Measurements from ENCODE around the gene KCNS1. TPM values are rescaled to one million over a fixed set of nuclear protein-coding genes. Genes with fewer than 3 reads are reported as not detected.
A peak's percentile ranks its signal among the peaks of the same experiment; 100 is the strongest.
"Not testable (repeated sequence)": the region's sequence is repeated elsewhere in the genome, so short reads cannot be mapped to it uniquely, and the experiment has no call there.

Gene KCNS1
- total RNA-seq, 1 experiment from 2014 or later, result not detected

GRCh38 chr20:45080867-45081624 lies 19.9 kb downstream of the KCNS1 start:
- no peak for DNase-seq (ENCODE audit: low spot score)

- DNase-seq (ENCODE audit: low spot score), result no peak
Measured at GRCh38 chr20:45077559-45077958, 23.4 kb downstream of the KCNS1 start.

GRCh38 chr20:45073221-45073620 lies 27.7 kb downstream of the KCNS1 start:
- no peak for DNase-seq (ENCODE audit: low spot score)

- DNase-seq (ENCODE audit: low spot score), result no peak
Measured at GRCh38 chr20:45072066-45072465, 28.9 kb downstream of the KCNS1 start.

GRCh38 chr20:45070932-45071632 lies 29.8 kb downstream of the KCNS1 start:
- no peak for DNase-seq (ENCODE audit: low spot score)

GRCh38 chr20:45069261-45069660 lies 31.7 kb downstream of the KCNS1 start:
- DNase-seq (ENCODE audit: low spot score), result no peak

- no peak for DNase-seq (ENCODE audit: low spot score)
Measured at GRCh38 chr20:45067558-45067957, 33.4 kb downstream of the KCNS1 start.

- no peak for DNase-seq (ENCODE audit: low spot score)
Measured at GRCh38 chr20:45067087-45067486, 33.8 kb downstream of the KCNS1 start.

GRCh38 chr20:45066372-45066771 lies 34.6 kb downstream of the KCNS1 start:
- no peak for DNase-seq (ENCODE audit: low spot score)

- DNase-seq (ENCODE audit: low spot score), result no peak
Measured at GRCh38 chr20:45064812-45065211, 36.1 kb downstream of the KCNS1 start.

- DNase-seq (ENCODE audit: low spot score), result not testable (repeated sequence)
Measured at GRCh38 chr20:45063107-45063506, 37.8 kb downstream of the KCNS1 start.

- DNase-seq (ENCODE audit: low spot score), result peak; percentile 66
Measured at GRCh38 chr20:45061244-45061643, 39.7 kb downstream of the KCNS1 start.

GRCh38 chr20:45060294-45060693 lies 40.6 kb downstream of the KCNS1 start:
- DNase-seq (ENCODE audit: low spot score), result no peak

GRCh38 chr20:45059022-45059728 lies 41.8 kb downstream of the KCNS1 start:
- no peak for DNase-seq (ENCODE audit: low spot score)

GRCh38 chr20:45058168-45058850 lies 42.6 kb downstream of the KCNS1 start:
- no peak for DNase-seq (ENCODE audit: low spot score)

GRCh38 chr20:45056473-45057173 lies 44.3 kb downstream of the KCNS1 start:
- no peak for DNase-seq (ENCODE audit: low spot score)

- DNase-seq (ENCODE audit: low spot score), result no peak
Measured at GRCh38 chr20:45055056-45055455, 45.9 kb downstream of the KCNS1 start.

- DNase-seq (ENCODE audit: low spot score), result no peak
Measured at GRCh38 chr20:45053430-45054351, 47.2 kb downstream of the KCNS1 start.

- peak; percentile 71 for DNase-seq (ENCODE audit: low spot score)
Measured at GRCh38 chr20:45052698-45053429, 48.1 kb downstream of the KCNS1 start.
